Fibroblast of mammary gland (primary cell): ENCODE measurements around the gene PTPRJ.
"Not testable (repeated sequence)": the region's sequence is repeated elsewhere in the genome, so short reads cannot be mapped to it uniquely, and the experiment has no call there.

Experiments
- DNase-seq: peaks from one replicate; pipeline ENCODE4 v3.0.0-alpha.2; 2010; ENCODE audit warnings: low read depth
- H3K4me3 ChIP-seq: 2 replicates; pipeline ENCODE4 v1.5.1; 2011; ENCODE audit warnings: low read depth, mild to moderate bottlenecking, low read length, moderate library complexity; ENCODE audit not compliant: control insufficient read depth
- CTCF ChIP-seq: conservative IDR thresholded peaks from 2 replicates; pipeline ENCODE4 v1.5.1; 2011; ENCODE audit warnings: low read depth, low read length, inconsistent platforms; ENCODE audit not compliant: control insufficient read depth, insufficient read depth

Gene PTPRJ

GRCh38 chr11:48134221-48134922 lies 154.0 kb downstream of the PTPRJ start:
- no peak overlapping the region for H3K4me3 ChIP-seq
- no peak for TF ChIP-seq CTCF
- DNase-seq, result no peak

- no peak for TF ChIP-seq CTCF
- no peak overlapping the region for H3K4me3 ChIP-seq
- DNase-seq, result no peak
These were observed 157.9 kb downstream of the PTPRJ start for GRCh38 chr11:48138222-48138621.

- DNase-seq, H3K4me3 ChIP-seq: not testable (repeated sequence)
These were observed 159.5 kb downstream of the PTPRJ start for GRCh38 chr11:48139896-48140295.

GRCh38 chr11:48141475-48142122 lies 161.2 kb downstream of the PTPRJ start:
- no peak for TF ChIP-seq CTCF
- no peak overlapping the region for H3K4me3 ChIP-seq
- DNase-seq, result peak; percentile 38

GRCh38 chr11:48142889-48143288 lies 162.5 kb downstream of the PTPRJ start:
- no peak for DNase-seq
- no peak for TF ChIP-seq CTCF
- H3K4me3 ChIP-seq, result no peak overlapping the region

- no peak for TF ChIP-seq CTCF
- DNase-seq, result no peak
These were observed 168.4 kb downstream of the PTPRJ start for GRCh38 chr11:48148749-48149148.

GRCh38 chr11:48150213-48150612 lies 169.9 kb downstream of the PTPRJ start:
- no peak overlapping the region for H3K4me3 ChIP-seq
- peak; percentile 43 for DNase-seq
- TF ChIP-seq CTCF, result no peak

More at GRCh38 chr11:48148749-48149148, 168.4 kb downstream of the PTPRJ start:
- no peak overlapping the region for H3K4me3 ChIP-seq
